Retinal pigment epithelial cell (primary cell): ENCODE measurements around the gene ATP8A2.
"Not testable (repeated sequence)": the region's sequence is repeated elsewhere in the genome, so short reads cannot be mapped to it uniquely, and the experiment has no call there.

ENCODE experiments used
- DNase-seq: peaks from one replicate; pipeline ENCODE4 v3.0.0-alpha.2; 2010; ENCODE audit warnings: low read depth
- H3K4me3 ChIP-seq: 2 replicates; pipeline ENCODE4 v1.5.1; 2011; ENCODE audit warnings: mild to moderate bottlenecking, low read length, control low read depth, moderate library complexity
- TF ChIP-seq, protein P1 (sequence below): conservative IDR thresholded peaks from 2 replicates; pipeline ENCODE4 v1.5.1; 2011; ENCODE audit warnings: low read depth, low read length, control low read depth, inconsistent platforms

ATP8A2 gene

DNA sequence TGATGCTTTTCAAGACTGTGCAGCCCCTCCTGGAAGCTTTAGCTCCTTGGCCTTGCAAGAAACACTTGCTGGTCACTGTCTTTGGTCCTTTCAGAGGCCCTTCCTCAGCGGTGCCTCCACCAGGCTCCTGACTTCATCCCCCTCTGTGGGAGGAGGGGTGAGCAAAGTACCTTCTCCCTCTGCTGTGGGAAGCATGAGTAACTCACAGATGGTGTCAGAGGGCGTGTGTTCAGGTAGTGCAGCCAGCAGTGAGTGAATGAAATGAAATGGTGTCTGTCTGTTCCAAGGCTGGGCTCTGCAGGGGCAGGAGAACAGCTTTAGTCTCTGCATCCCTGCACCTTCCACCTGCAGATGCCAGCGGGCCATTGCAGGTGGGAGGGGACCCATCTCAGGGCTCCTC is 577.1 kb downstream of the ATP8A2 start:
- TF ChIP-seq, protein P1, sequence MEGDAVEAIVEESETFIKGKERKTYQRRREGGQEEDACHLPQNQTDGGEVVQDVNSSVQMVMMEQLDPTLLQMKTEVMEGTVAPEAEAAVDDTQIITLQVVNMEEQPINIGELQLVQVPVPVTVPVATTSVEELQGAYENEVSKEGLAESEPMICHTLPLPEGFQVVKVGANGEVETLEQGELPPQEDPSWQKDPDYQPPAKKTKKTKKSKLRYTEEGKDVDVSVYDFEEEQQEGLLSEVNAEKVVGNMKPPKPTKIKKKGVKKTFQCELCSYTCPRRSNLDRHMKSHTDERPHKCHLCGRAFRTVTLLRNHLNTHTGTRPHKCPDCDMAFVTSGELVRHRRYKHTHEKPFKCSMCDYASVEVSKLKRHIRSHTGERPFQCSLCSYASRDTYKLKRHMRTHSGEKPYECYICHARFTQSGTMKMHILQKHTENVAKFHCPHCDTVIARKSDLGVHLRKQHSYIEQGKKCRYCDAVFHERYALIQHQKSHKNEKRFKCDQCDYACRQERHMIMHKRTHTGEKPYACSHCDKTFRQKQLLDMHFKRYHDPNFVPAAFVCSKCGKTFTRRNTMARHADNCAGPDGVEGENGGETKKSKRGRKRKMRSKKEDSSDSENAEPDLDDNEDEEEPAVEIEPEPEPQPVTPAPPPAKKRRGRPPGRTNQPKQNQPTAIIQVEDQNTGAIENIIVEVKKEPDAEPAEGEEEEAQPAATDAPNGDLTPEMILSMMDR = no peak
- H3K4me3 ChIP-seq = no peak overlapping the region
- no peak for DNase-seq

- H3K4me3 ChIP-seq = no peak overlapping the region
- TF ChIP-seq, protein P1 = no peak
- no peak for DNase-seq
These were observed 580.1 kb downstream of the ATP8A2 start for GRCh38 chr13:25951831-25952230.

DNA sequence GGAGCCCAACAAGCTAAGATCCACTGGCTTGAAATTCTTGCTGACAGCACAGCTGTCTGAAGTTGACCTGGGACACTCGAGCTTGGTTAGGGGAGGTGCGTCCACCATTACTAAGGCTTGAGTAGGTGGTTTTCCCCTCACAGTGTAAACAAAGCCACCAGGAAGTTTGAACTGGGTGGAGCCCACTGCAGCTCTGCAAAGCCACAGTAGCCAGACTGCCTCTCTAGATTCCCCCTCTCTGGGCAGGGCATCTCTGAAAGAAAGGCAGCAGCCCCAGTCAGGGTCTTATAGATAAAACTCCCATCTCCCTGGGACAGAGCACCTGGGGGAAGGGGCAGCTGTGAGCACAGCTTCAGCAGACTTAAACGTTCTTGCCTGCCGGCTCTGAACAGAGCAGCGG is 582.3 kb downstream of the ATP8A2 start:
- not testable (repeated sequence) for H3K4me3 ChIP-seq, DNase-seq

- H3K4me3 ChIP-seq, DNase-seq: not testable (repeated sequence)
These were observed 583.2 kb downstream of the ATP8A2 start for GRCh38 chr13:25954943-25955342.

GRCh38 chr13:25958986-25959385 is 587.2 kb downstream of the ATP8A2 start:
- H3K4me3 ChIP-seq = no peak overlapping the region
- no peak for DNase-seq
- TF ChIP-seq, protein P1 = no peak

GRCh38 chr13:25961294-25961693 is 589.5 kb downstream of the ATP8A2 start:
- no peak overlapping the region for H3K4me3 ChIP-seq
- no peak for DNase-seq
- TF ChIP-seq, protein P1 = no peak

DNA sequence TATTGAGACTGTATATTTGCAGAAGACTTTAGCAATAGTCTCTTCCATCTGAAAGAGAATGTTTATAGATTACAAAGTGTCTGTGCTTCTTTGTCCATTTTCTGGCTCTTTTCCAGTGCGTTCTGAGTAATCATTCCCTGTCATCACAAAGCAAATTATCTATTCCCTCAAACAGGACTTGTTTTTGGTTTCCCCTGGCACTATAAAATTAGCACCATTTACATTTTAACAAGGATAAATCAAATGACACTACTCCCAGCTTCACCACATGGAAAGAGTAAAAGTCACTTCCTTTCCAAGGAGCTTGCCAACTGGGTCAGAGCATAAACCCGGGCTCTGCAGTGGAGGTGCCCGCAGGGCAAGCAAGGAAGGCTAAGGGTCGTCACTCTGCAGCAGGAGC is 591.9 kb downstream of the ATP8A2 start:
- no peak overlapping the region for H3K4me3 ChIP-seq
- TF ChIP-seq, protein P1 = no peak
- no peak for DNase-seq

DNA sequence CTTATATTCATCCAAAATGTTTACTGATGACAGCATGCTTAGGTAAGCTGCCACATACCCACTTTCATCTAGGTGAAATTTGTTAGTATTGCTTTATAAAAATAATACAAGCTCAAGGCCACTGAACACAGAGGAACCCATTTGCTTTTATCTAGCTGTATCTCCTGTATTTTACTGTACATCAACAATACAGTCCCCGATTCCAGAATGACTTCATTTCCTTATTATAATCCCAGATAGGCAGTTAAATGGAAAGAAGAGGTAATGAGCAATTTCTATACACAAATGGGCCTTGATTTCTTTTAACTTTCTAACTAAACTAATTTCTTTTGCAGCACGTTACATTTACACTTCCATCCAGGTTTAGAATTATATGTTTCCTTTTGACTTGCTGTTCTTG is 593.8 kb downstream of the ATP8A2 start:
- no peak overlapping the region for H3K4me3 ChIP-seq
- no peak for DNase-seq
- TF ChIP-seq, protein P1 = no peak
